ENCODE data around the gene TSPAN16.
"Not testable (repeated sequence)": the region's sequence is repeated elsewhere in the genome, so short reads cannot be mapped to it uniquely, and the experiment has no call there.

Gene TSPAN16

DNA sequence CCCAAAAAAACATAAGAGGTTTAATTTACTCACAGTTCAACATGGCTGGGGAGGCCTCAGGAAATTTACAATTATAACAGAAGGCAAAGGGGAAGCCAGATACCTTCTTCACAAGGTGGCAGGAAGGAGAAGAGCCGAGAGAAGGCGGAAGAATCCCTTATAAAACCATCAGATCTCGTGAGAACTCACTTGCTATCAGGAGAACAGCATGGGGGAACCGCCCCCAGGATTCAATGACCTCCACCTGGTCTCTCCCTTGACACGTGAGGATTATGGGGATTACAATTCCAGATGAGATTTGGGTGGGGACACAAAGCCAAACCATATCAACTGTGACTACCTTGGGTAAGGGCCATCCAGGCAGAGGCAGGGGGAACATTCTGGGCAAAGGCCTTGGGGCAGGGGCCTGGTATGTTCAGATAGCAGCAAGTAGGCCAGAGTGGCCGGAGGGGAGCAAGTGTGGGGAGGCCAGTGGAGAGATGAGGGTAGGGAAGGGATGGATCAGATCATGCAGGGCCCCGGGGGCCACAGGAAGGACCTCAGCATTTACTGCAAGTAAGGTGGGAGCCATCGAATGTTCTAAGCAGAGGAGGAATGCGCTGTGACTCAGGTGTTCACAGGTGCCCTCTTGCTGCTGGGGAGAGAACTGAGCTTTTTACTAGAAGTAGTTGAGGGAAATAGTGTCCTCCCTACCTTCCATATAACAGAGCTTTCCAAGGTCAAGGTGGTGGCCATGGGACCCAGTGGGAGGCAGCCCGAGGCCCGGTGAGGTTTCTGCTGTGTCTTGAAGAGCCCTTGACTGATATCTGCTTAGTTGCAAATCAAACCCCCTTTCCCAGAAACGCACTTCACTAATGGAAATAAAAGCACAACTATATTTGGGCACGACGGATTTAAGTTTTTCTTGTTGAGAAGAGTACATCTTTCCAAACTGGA, 25.5 kb downstream of the TSPAN16 start:
- no peak for DNase-seq

GRCh38 chr19:11322269-11323024, 26.5 kb downstream of the TSPAN16 start:
- peak; percentile 21 for DNase-seq

DNA sequence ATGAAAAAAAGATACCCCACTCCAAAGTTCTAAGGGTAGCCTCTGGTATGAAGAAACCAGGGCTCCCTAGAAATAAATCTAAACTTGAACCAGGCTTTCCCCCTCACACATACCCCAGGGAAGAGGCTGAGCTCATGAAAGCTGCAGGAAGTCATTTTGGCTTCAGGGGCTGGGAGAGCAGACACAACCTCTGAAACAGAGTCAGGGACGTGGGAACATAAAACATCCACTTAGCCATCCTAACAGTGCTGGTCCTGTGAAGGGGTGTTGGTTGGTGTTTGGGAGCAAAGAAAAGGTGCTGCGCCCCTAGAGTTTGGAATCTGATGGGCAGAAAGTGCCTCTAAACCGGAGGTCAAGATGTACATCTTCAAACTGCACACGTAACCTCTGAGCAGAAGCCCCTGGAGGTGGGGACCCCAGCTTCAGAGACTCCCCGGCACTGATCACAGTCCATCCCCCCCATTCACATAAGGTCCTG, 27.7 kb downstream of the TSPAN16 start:
- no peak for DNase-seq

DNA sequence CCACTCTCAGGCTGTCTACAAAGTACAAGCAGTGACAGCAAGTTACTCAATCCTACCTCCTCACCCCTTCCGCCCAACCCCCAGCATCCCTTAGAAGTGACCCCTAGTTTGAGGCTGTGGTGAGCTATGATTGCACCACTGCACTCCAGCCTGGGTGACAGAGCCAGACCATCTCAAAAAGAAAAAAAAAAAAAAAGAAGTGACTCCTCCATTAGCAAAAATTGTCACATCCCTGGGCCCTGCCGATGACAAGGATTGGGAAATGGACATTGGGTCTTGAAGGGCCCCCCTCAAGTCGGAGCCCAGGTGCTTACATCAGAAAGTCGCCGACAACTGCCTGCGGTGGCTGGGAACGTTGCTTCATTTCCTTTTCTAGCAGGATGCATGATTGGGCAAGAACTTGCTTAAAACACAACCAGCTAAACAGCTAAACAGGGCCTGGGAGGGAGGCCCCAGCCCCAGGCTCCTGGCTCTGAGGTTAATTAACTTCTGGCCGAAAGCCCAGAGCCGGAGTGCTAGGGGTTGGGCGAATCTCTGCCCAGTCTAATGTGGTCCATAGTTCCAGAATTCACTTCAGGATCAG, 28.2 kb downstream of the TSPAN16 start:
- peak; percentile 69 for DNase-seq

GRCh38 chr19:11324748-11325389, 28.9 kb downstream of the TSPAN16 start:
- DNase-seq, result no peak

DNA sequence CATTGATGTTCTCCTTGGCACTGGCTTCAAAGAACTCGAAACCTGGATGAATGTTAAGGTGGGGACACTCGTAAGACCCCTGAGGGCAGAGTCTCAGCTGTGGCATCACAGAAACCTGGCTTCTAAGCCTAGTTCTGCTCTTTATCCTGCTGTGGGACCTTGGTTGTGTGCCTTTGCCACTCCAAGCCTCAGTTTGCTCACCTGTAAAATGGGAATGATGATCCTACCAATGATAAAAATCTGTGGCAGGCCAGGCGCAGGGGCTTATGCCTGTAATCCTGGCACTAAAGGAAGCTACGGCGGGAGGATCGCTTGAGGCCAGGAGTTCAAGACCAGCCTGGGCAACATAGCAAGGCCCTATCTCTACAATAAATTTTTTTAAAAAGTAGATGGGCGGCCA, 29.6 kb downstream of the TSPAN16 start:
- DNase-seq, result no peak

- DNase-seq, result no peak
Observed at GRCh38 chr19:11330127-11330526, 34.2 kb downstream of the TSPAN16 start.

GRCh38 chr19:11331502-11331901, 35.5 kb downstream of the TSPAN16 start:
- DNase-seq, result no peak

DNA sequence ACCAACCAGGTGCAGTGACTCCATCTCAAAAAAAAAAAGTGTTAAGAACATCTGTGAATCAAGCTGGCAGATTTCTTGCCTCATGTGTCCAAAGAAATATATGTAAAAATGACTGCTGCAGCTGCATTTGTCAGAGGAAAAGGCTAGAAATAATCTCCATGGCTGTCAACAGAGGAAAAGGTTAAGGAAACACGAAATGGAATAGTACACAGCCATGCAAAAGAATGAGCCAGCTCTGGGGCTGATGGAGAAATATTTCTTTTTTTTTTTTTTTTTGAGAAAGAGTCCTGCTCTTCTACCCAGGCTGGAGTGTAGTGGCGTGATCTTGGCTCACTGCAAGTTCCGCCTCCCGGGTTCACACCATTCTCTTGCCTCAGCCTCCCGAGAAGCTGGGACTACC, 36.9 kb downstream of the TSPAN16 start:
- no peak for DNase-seq

DNA sequence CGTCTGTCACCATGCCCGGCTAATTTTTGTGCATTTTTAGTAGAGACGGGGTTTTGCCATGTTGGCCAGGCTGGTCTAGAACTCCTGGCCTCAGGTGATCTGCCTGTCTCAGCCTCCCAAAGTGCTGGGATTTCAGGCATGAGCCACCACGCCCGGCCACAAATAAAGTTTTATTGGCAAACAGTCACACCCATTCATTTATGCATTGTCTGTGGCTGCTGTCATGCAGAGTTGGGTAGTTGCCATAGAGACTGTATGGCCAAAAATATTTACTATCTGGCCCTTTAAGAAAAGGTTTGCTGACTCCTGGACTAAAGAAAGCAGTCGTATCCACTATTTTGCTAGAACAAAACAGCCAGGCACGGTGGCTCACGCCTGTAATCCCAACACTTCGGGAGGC, 37.9 kb downstream of the TSPAN16 start:
- DNase-seq, result not testable (repeated sequence)

DNA sequence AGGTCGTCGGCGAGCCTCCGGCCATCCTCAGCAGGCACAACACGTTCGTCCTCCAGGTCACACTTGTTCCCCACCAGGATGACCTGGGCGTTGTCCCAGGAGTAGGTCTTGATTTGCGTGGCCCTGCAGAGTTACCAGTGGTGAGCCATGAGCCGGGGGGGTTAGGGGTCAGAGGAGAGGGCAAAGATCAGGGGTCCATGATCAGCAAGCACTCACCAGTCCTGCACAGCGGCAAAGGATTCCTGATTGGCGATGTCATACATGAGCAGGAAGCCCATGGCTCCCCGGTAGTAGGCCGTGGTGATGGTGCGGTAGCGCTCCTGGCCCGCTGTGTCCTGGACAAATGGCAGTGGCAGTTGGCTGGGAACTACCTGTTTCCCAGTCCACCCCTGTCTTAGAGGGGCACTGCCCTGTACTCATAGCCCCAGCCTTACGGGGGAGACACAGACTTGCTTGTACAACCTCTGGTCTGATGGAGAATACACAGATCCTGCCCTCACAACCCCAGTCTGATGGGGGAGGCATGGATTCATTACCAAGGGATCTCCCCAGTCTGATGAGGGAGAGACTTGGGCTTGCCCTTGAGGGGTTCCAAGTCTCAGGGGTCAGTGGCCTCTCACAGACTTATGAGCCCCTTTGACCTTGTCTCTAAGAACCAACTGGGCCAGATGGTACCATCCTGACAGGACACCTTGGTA, 39.6 kb downstream of the TSPAN16 start:
- DNase-seq, result no peak

DNA sequence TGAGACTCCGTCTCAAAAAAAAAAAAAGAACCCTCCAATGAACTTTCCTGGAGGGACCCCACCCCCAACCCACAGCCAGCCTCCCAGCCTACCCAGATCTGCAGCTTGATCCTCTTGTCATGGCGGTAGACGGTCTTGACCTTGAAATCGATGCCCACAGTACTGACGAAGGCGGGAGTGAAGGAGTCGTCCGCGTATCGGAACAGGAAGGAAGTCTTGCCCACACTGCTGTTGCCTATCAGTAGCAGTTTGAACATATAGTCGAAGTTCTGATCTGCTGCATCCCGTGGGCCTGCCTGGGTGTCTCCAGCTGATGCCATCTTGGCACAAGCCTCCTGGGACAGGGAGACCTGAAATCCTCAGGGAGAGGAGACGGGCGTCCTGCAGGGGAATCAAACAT, 41.1 kb downstream of the TSPAN16 start:
- peak; percentile 4 for DNase-seq

- no peak for DNase-seq
Observed at GRCh38 chr19:11338121-11338520, 42.2 kb downstream of the TSPAN16 start.

- no peak for DNase-seq
Observed at GRCh38 chr19:11338569-11339253, 42.8 kb downstream of the TSPAN16 start.

GRCh38 chr19:11339254-11340098, 43.5 kb downstream of the TSPAN16 start, which contains the start of gene RAB3D:
RAB3D (minus strand) TSS chr19:11339657; CDS start chr19:11337399, 2,258 bp downstream.
- DNase-seq, result peak; percentile 72

- not testable (repeated sequence) for DNase-seq
Observed at GRCh38 chr19:11340099-11340467, 44.1 kb downstream of the TSPAN16 start.

GRCh38 chr19:11342429-11342828, 46.5 kb downstream of the TSPAN16 start:
- DNase-seq, result no peak

DNA sequence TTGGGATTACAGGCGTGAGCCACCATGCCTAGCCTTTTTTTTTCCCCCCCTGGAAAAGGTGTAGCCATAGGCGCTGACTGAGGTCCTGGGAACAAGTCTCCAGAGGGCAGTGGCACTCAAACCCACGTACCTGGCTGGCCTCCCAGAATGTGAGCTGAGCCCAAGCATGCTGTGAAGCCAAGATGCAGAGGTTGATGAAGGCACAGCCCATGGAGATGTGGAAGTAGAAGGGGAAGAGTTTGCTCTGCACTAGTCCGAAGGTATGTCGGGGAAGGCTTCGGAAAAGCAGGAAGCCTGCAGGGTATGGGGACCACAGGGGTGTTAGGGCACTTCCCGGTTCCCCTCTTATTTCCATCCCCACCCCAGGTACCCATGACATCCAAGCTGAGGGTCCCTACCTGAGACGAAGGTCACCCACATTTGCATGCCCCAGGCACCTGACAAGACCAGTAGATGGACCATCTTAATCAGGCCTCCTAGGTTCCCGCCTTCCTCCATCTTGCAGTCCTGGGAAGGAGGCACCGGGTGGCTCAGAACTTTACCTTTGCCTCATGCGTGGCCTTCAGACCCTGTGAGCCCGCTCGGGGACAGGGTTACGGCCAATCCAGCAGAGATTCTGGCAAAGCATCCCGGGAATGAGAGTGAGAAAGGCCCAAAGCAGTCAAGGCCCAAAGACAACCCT, 49.3 kb downstream of the TSPAN16 start:
- no peak for DNase-seq

- DNase-seq, result peak; percentile 95
Observed at GRCh38 chr19:11346104-11346940, 50.4 kb downstream of the TSPAN16 start, which contains the start of the genes CCDC159 and TMEM205. CCDC159 (plus strand) TSS chr19:11346519; CDS start chr19:11346607, 88 bp downstream. TMEM205 (minus strand) TSS chr19:11346268; CDS start chr19:11345619, 649 bp downstream.

All from GDM1 (cell line).